GM23338 (cell line): ENCODE measurements around the gene ABCD2. TPM values are rescaled to one million over a fixed set of nuclear protein-coding genes. Genes with fewer than 3 reads are reported as not detected.

Experiments
- ATAC-seq: fragments of 200-7000 bp; cut with Tn5 transposase; 3 replicates; pipeline ENCODE4 v1.9.1; 2020
- DNase-seq: peaks from one replicate; pipeline ENCODE4 v3.0.0-alpha.2; 2015; ENCODE audit warnings: low spot score
- H2AFZ ChIP-seq: fragments of 200-600 bp; sonication (generic); 2 replicates; pipeline ENCODE4 v1.8.0; 2016; ENCODE audit warnings: antibody characterized with exemption, mild to moderate bottlenecking, moderate library complexity
- H3F3A ChIP-seq: fragments of 200-600 bp; sonication (generic); replicated peaks from 2 replicates; pipeline ENCODE4 v1.8.0; 2017; ENCODE audit warnings: antibody characterized with exemption, mixed run types, low read depth
- H3K27ac ChIP-seq: fragments of 200-600 bp; sonication (generic); 2 replicates; pipeline ENCODE4 v1.6.1; 2016; ENCODE audit warnings: low read depth
- H3K27me3 ChIP-seq: fragments of 200-600 bp; sonication (generic); 2 replicates; pipeline ENCODE4 v1.8.0; 2016; ENCODE audit warnings: mild to moderate bottlenecking, mixed run types, moderate library complexity; ENCODE audit not compliant: insufficient read depth
- H3K36me3 ChIP-seq: fragments of 200-600 bp; sonication (generic); 2 replicates; pipeline ENCODE4 v1.8.0; 2016; ENCODE audit warnings: mild to moderate bottlenecking; ENCODE audit not compliant: insufficient read depth
- H3K4me1 ChIP-seq: fragments of 200-600 bp; sonication (generic); 2 replicates; pipeline ENCODE4 v1.8.0; 2016; ENCODE audit warnings: mild to moderate bottlenecking, moderate library complexity; ENCODE audit not compliant: insufficient read depth
- H3K4me2 ChIP-seq: fragments of 200-600 bp; sonication (generic); 2 replicates; pipeline ENCODE4 v1.7.1; 2017; ENCODE audit warnings: mixed run types
- H3K4me3 ChIP-seq: fragments of 200-600 bp; sonication (generic); 2 replicates; pipeline ENCODE4 v1.6.1; 2016; ENCODE audit warnings: mixed run types
- H3K79me2 ChIP-seq: fragments of 200-600 bp; sonication (generic); replicated peaks from 2 replicates; pipeline ENCODE4 v1.8.0; 2017; ENCODE audit warnings: mild to moderate bottlenecking; ENCODE audit not compliant: insufficient read depth
- H3K9me2 ChIP-seq: fragments of 200-600 bp; sonication (generic); 2 replicates; pipeline ENCODE4 v1.8.0; 2017; ENCODE audit not compliant: insufficient read depth
- H4K20me1 ChIP-seq: fragments of 200-600 bp; sonication (generic); replicated peaks from 2 replicates; pipeline ENCODE4 v1.8.0; 2017; ENCODE audit warnings: mild to moderate bottlenecking; ENCODE audit not compliant: insufficient read depth
- H3K27ac Mint-ChIP-seq: 2 replicates; pipeline ENCODE4 v1.8.0; 2020; ENCODE audit warnings: inconsistent platforms, mild to moderate bottlenecking, moderate library complexity, mixed read lengths
- H3K27me3 Mint-ChIP-seq: 3 replicates; pipeline ENCODE4 v1.8.0; 2022; ENCODE audit warnings: low read depth, mild to moderate bottlenecking, moderate library complexity, mixed read lengths, inconsistent platforms; ENCODE audit not compliant: insufficient read depth, poor library complexity
- H3K36me3 Mint-ChIP-seq: 3 replicates; pipeline ENCODE4 v1.8.0; 2021; ENCODE audit warnings: low read depth, mild to moderate bottlenecking, inconsistent platforms, moderate library complexity, mixed read lengths
- H3K4me1 Mint-ChIP-seq: 3 replicates; pipeline ENCODE4 v1.8.0; 2020; ENCODE audit warnings: mild to moderate bottlenecking, inconsistent platforms, mixed read lengths
- H3K4me3 Mint-ChIP-seq: 3 replicates; pipeline ENCODE4 v1.8.0; 2021; ENCODE audit warnings: moderate library complexity, mild to moderate bottlenecking, inconsistent platforms, mixed read lengths
- H3K9me3 Mint-ChIP-seq: 3 replicates; pipeline ENCODE4 v1.8.0; 2020; ENCODE audit warnings: moderate library complexity, mild to moderate bottlenecking, inconsistent platforms, mixed read lengths
- EZH2 ChIP-seq: fragments of 200-600 bp; sonication (generic); IDR thresholded peaks from one replicate; pipeline ENCODE4 v1.8.0; 2017; ENCODE audit warnings: antibody characterized with exemption, mild to moderate bottlenecking, low read depth; ENCODE audit not compliant: unreplicated experiment
- JUNB ChIP-seq: IDR thresholded peaks from one replicate; pipeline ENCODE4 v1.6.1; 2016; ENCODE audit warnings: antibody characterized with exemption; ENCODE audit not compliant: unreplicated experiment
- POLR2AphosphoS5 ChIP-seq: IDR thresholded peaks from 2 replicates; pipeline ENCODE4 v1.6.1; 2016; ENCODE audit warnings: antibody characterized with exemption, low read depth
- STAT1 ChIP-seq: IDR thresholded peaks from one replicate; pipeline ENCODE4 v1.6.1; 2016; ENCODE audit warnings: antibody characterized with exemption; ENCODE audit not compliant: unreplicated experiment
- ZNF114 ChIP-seq: fragments of 250-450 bp; sonication (Bioruptor Pico); IDR thresholded peaks from 2 replicates; pipeline ENCODE4 v1.5.0; 2020; ENCODE audit warnings: mild to moderate bottlenecking, moderate library complexity
- ZNF331 ChIP-seq: fragments of 250-450 bp; sonication (Bioruptor Pico); IDR thresholded peaks from 2 replicates; pipeline ENCODE4 v1.5.0; 2020; ENCODE audit warnings: low read depth, mild to moderate bottlenecking, moderate library complexity
- polyA plus RNA-seq: library from polyadenylated mRNA; unstranded; fragments of >200 nt; fragmentation: Nextera tagmentation; extraction: Ambion mirVana; gene quantifications from 2 replicates; pipeline ENCODE4 v1.2.1, GENCODE V29; 2016
- total RNA-seq: library from RNA; depleted of rRNA; stranded (reverse); fragments of >200 nt; shearing (Covaris generic); gene quantifications from 2 replicates; pipeline ENCODE4 v1.2.3, GENCODE V29; 2014
- TF ChIP-seq, protein P1 (sequence below), 2 experiments: fragments of 200-600 bp in 1 of 2; sonication (generic) in 1 of 2; conservative IDR thresholded peaks; 2 replicates each; pipeline versions ENCODE4 v1.5.1 to v1.6.1; 2016 to 2017; ENCODE audit warnings: antibody characterized with exemption in 2 of 2, low read depth in 2 of 2, mild to moderate bottlenecking in 2 of 2, moderate library complexity in 1 of 2
- TF ChIP-seq, protein P2 (sequence below): fragments of 250-450 bp; sonication (Bioruptor Pico); IDR thresholded peaks from 2 replicates; pipeline ENCODE4 v1.5.0; 2020; ENCODE audit warnings: mild to moderate bottlenecking, moderate library complexity
- TF ChIP-seq, protein P3 (sequence below): IDR thresholded peaks from 2 replicates; pipeline ENCODE4 v1.6.1; 2016; ENCODE audit warnings: antibody characterized with exemption

The ABCD2 gene
- total and polyA plus RNA-seq, 2 experiments from 2014 or later, result not detected

DNA sequence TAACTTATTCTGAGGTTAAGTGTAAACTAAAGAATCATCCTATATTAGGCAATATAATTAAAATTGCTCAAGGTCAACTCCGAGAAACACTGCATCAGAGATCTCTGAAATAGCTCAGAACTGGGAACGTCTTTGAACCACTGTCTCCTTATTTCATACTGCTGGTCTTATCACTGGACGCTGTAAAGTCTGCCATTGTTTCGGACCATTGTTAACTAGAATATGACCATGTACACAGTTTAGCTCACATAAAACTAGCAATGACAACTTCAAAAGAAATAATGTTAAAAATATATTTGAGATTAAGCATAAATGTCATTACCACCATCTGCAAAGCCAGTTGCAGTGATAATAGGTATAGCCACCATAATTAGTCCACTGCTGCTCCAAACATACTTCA is 2.9 kb downstream of the ABCD2 start:
- Histone ChIP-seq H3F3A (0 out of 2 replicates have a peak, but pooled peaks cover 3% of the 10 kb centered on the region), H3K4me3 (no peak overlapping the region), H3K27ac (no peak overlapping the region), H3K4me1 (no peaks in the 10 kb centered on the region), H4K20me1 (no peaks in the 10 kb centered on the region), H2AFZ (no peak overlapping the region), H3K79me2 (no peaks in the 10 kb centered on the region), H3K36me3 (no peaks in the 10 kb centered on the region), H3K27me3 (no peaks in the 10 kb centered on the region), H3K9me2 (no peaks in the 10 kb centered on the region), H3K4me2 (no peak overlapping the region)
- DNase-seq, result no peak
- TF ChIP-seq STAT1, result no peak
- TF ChIP-seq ZNF331, result no peak
- TF ChIP-seq, protein P1, sequence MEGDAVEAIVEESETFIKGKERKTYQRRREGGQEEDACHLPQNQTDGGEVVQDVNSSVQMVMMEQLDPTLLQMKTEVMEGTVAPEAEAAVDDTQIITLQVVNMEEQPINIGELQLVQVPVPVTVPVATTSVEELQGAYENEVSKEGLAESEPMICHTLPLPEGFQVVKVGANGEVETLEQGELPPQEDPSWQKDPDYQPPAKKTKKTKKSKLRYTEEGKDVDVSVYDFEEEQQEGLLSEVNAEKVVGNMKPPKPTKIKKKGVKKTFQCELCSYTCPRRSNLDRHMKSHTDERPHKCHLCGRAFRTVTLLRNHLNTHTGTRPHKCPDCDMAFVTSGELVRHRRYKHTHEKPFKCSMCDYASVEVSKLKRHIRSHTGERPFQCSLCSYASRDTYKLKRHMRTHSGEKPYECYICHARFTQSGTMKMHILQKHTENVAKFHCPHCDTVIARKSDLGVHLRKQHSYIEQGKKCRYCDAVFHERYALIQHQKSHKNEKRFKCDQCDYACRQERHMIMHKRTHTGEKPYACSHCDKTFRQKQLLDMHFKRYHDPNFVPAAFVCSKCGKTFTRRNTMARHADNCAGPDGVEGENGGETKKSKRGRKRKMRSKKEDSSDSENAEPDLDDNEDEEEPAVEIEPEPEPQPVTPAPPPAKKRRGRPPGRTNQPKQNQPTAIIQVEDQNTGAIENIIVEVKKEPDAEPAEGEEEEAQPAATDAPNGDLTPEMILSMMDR (conservative IDR thresholded peaks at IDR 0.05; ENCODE audit: low read depth in 2 of 2), result no peak
- Mint-ChIP-seq H3K4me3 (no peak overlapping the region), H3K9me3 (no peaks in the 10 kb centered on the region), H3K27me3 (peaks cover 3% of the 10 kb centered on the region), H3K36me3 (no peaks in the 10 kb centered on the region), H3K27ac (no peak overlapping the region), H3K4me1 (peaks cover 3% of the 10 kb centered on the region; the same call in 1 of the 3 replicates)
- ATAC-seq, result no peak

DNA sequence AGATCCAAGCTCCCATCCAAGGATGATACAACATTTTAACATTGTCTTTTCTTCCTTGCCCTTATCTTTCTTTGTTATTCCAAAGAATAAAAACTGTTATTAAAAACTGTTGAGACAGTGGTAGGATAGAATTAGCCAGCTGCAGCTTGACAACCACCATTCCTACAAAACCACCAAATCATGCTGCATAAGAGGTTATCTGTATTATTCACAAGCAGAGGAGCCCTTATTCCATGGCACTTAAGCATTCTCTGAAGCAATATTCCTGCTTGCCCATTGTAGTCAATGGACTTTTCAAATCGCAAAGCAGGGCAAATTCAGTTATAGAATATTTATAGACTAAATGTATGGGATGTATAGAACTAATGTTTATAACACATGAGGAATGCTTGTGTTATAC is 3.4 kb downstream of the ABCD2 start:
- no peaks in the 10 kb centered on the region for H3K4me1 ChIP-seq
- Mint-ChIP-seq H3K36me3 (no peaks in the 10 kb centered on the region), H3K4me3 (no peak overlapping the region), H3K4me1 (peaks cover 3% of the 10 kb centered on the region; the same call in 1 of the 3 replicates), H3K27me3 (peaks cover 2% of the 10 kb centered on the region), H3K27ac (no peak overlapping the region), H3K9me3 (no peaks in the 10 kb centered on the region)
- H3K27me3 ChIP-seq, result no peaks in the 10 kb centered on the region
- 0 out of 2 replicates have a peak, but pooled peaks cover 3% of the 10 kb centered on the region for H3F3A ChIP-seq
- no peaks in the 10 kb centered on the region for H3K36me3 ChIP-seq
- ATAC-seq (no peak), DNase-seq (no peak)
- H2AFZ ChIP-seq, result no peak overlapping the region
- no peaks in the 10 kb centered on the region for H3K9me2 ChIP-seq
- H3K4me2 ChIP-seq, result no peak overlapping the region
- no peak overlapping the region for H3K27ac ChIP-seq
- H3K79me2 ChIP-seq, result no peaks in the 10 kb centered on the region
- no peak for TF ChIP-seq ZNF114 (CRISPR knock-in tag)
- no peaks in the 10 kb centered on the region for H4K20me1 ChIP-seq
- H3K4me3 ChIP-seq, result no peak overlapping the region

DNA sequence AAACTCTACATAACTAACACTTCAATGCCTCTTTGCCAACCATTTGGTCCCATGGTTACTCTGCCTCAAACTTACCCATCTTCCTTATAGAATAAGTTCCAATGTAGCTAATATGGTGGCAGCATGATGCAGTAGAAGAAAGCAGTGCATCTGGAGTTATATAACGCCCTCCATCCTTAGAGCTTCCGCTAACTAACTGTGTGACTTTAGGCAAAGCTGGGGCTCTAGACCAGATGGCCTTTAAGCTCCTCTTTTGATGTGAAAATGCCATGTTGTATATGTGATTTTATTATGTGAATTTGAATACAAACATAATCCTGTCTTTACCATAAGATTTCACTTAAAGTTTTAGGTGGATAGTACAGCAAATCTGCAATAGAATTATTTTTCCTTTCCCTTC is 6.1 kb downstream of the ABCD2 start:
- Mint-ChIP-seq H3K4me1 (no peaks in the 10 kb centered on the region), H3K4me3 (no peak overlapping the region)
- no peak for DNase-seq
- TF ChIP-seq, protein P2, sequence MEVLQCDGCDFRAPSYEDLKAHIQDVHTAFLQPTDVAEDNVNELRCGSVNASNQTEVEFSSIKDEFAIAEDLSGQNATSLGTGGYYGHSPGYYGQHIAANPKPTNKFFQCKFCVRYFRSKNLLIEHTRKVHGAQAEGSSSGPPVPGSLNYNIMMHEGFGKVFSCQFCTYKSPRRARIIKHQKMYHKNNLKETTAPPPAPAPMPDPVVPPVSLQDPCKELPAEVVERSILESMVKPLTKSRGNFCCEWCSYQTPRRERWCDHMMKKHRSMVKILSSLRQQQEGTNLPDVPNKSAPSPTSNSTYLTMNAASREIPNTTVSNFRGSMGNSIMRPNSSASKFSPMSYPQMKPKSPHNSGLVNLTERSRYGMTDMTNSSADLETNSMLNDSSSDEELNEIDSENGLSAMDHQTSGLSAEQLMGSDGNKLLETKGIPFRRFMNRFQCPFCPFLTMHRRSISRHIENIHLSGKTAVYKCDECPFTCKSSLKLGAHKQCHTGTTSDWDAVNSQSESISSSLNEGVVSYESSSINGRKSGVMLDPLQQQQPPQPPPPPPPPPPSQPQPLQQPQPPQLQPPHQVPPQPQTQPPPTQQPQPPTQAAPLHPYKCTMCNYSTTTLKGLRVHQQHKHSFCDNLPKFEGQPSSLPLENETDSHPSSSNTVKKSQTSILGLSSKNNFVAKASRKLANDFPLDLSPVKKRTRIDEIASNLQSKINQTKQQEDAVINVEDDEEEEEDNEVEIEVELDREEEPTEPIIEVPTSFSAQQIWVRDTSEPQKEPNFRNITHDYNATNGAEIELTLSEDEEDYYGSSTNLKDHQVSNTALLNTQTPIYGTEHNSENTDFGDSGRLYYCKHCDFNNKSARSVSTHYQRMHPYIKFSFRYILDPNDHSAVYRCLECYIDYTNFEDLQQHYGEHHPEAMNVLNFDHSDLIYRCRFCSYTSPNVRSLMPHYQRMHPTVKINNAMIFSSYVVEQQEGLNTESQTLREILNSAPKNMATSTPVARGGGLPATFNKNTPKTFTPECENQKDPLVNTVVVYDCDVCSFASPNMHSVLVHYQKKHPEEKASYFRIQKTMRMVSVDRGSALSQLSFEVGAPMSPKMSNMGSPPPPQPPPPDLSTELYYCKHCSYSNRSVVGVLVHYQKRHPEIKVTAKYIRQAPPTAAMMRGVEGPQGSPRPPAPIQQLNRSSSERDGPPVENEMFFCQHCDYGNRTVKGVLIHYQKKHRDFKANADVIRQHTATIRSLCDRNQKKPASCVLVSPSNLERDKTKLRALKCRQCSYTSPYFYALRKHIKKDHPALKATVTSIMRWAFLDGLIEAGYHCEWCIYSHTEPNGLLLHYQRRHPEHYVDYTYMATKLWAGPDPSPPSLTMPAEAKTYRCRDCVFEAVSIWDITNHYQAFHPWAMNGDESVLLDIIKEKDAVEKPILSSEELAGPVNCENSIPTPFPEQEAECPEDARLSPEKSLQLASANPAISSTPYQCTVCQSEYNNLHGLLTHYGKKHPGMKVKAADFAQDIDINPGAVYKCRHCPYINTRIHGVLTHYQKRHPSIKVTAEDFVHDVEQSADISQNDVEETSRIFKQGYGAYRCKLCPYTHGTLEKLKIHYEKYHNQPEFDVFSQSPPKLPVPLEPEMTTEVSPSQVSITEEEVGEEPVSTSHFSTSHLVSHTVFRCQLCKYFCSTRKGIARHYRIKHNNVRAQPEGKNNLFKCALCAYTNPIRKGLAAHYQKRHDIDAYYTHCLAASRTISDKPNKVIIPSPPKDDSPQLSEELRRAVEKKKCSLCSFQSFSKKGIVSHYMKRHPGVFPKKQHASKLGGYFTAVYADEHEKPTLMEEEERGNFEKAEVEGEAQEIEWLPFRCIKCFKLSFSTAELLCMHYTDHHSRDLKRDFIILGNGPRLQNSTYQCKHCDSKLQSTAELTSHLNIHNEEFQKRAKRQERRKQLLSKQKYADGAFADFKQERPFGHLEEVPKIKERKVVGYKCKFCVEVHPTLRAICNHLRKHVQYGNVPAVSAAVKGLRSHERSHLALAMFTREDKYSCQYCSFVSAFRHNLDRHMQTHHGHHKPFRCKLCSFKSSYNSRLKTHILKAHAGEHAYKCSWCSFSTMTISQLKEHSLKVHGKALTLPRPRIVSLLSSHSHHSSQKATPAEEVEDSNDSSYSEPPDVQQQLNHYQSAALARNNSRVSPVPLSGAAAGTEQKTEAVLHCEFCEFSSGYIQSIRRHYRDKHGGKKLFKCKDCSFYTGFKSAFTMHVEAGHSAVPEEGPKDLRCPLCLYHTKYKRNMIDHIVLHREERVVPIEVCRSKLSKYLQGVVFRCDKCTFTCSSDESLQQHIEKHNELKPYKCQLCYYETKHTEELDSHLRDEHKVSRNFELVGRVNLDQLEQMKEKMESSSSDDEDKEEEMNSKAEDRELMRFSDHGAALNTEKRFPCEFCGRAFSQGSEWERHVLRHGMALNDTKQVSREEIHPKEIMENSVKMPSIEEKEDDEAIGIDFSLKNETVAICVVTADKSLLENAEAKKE (CRISPR knock-in tag), result no peak
- TF ChIP-seq JUNB, result no peak
- TF ChIP-seq ZNF114 (CRISPR knock-in tag), result no peak
- no peak for TF ChIP-seq STAT1
- TF ChIP-seq, protein P3, sequence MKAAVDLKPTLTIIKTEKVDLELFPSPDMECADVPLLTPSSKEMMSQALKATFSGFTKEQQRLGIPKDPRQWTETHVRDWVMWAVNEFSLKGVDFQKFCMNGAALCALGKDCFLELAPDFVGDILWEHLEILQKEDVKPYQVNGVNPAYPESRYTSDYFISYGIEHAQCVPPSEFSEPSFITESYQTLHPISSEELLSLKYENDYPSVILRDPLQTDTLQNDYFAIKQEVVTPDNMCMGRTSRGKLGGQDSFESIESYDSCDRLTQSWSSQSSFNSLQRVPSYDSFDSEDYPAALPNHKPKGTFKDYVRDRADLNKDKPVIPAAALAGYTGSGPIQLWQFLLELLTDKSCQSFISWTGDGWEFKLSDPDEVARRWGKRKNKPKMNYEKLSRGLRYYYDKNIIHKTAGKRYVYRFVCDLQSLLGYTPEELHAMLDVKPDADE, result no peak
- TF ChIP-seq POLR2AphosphoS5, result no peak
- TF ChIP-seq EZH2, result no peak

More for the DNA sequence above, 6.1 kb downstream of the ABCD2 start:
- Histone ChIP-seq H3K27ac (no peak overlapping the region), H3K27me3 (no peaks in the 10 kb centered on the region), H3K4me3 (no peak overlapping the region), H4K20me1 (no peaks in the 10 kb centered on the region), H3K36me3 (no peaks in the 10 kb centered on the region), H2AFZ (no peak overlapping the region; the same call in 1 of the 2 replicates), H3F3A (no peaks in the 10 kb centered on the region), H3K79me2 (no peaks in the 10 kb centered on the region), H3K4me1 (no peaks in the 10 kb centered on the region), H3K4me2 (no peak overlapping the region), H3K9me2 (no peaks in the 10 kb centered on the region)
- Mint-ChIP-seq H3K27ac (no peak overlapping the region), H3K27me3 (no peaks in the 10 kb centered on the region), H3K36me3 (no peaks in the 10 kb centered on the region), H3K9me3 (no peaks in the 10 kb centered on the region)
- ATAC-seq, result no peak
